ENCODE data around the gene PKN1.
"Not testable (repeated sequence)": the region's sequence is repeated elsewhere in the genome, so short reads cannot be mapped to it uniquely, and the experiment has no call there.

PKN1 gene

DNA sequence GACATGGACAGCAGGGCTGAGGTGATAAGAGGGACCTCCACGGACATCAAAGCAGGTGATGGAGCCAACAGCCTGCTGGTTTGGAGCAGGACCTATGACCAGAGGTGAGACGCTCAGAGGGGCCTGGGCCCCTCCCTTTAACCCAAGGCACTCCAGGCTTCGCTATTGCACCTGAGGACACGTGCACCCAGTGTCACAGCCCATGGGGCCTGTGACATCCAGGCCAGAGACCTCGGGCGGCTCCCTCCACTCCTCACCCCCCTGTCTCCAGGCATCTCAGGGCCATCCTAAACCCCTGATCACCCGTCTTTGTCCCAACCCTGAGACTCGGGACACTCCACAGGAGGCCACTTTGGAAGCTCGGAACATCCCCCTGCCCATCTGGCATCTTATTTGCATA, 38.9 kb upstream of the PKN1 start:
- Histone ChIP-seq H3K27me3 (ENCODE audit: insufficient read depth, poor library complexity, severe bottlenecking) (no peaks in the 10 kb centered on the region), H3K4me3 (replicated peaks; ENCODE audit: insufficient read depth, low read length) (no peak overlapping the region), H3K27ac (replicated peaks) (no peak overlapping the region)
- DNase-seq (ENCODE audit: low read depth in 1 of 2, low spot score in 1 of 2) = no peak
- TF ChIP-seq, protein P1, sequence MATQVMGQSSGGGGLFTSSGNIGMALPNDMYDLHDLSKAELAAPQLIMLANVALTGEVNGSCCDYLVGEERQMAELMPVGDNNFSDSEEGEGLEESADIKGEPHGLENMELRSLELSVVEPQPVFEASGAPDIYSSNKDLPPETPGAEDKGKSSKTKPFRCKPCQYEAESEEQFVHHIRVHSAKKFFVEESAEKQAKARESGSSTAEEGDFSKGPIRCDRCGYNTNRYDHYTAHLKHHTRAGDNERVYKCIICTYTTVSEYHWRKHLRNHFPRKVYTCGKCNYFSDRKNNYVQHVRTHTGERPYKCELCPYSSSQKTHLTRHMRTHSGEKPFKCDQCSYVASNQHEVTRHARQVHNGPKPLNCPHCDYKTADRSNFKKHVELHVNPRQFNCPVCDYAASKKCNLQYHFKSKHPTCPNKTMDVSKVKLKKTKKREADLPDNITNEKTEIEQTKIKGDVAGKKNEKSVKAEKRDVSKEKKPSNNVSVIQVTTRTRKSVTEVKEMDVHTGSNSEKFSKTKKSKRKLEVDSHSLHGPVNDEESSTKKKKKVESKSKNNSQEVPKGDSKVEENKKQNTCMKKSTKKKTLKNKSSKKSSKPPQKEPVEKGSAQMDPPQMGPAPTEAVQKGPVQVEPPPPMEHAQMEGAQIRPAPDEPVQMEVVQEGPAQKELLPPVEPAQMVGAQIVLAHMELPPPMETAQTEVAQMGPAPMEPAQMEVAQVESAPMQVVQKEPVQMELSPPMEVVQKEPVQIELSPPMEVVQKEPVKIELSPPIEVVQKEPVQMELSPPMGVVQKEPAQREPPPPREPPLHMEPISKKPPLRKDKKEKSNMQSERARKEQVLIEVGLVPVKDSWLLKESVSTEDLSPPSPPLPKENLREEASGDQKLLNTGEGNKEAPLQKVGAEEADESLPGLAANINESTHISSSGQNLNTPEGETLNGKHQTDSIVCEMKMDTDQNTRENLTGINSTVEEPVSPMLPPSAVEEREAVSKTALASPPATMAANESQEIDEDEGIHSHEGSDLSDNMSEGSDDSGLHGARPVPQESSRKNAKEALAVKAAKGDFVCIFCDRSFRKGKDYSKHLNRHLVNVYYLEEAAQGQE (IDR thresholded peaks at IDR 0.05; ENCODE audit: insufficient replicate concordance, low read depth) = no peak
- TF ChIP-seq POLR2AphosphoS5 (IDR thresholded peaks at IDR 0.05; ENCODE audit: low read depth) (no peak), SPI1 (IDR thresholded peaks at IDR 0.05; ENCODE audit: borderline replicate concordance, low read depth) (no peak), GABPA (IDR thresholded peaks at IDR 0.05; ENCODE audit: low read depth) (no peak)
- TF ChIP-seq, protein P2, sequence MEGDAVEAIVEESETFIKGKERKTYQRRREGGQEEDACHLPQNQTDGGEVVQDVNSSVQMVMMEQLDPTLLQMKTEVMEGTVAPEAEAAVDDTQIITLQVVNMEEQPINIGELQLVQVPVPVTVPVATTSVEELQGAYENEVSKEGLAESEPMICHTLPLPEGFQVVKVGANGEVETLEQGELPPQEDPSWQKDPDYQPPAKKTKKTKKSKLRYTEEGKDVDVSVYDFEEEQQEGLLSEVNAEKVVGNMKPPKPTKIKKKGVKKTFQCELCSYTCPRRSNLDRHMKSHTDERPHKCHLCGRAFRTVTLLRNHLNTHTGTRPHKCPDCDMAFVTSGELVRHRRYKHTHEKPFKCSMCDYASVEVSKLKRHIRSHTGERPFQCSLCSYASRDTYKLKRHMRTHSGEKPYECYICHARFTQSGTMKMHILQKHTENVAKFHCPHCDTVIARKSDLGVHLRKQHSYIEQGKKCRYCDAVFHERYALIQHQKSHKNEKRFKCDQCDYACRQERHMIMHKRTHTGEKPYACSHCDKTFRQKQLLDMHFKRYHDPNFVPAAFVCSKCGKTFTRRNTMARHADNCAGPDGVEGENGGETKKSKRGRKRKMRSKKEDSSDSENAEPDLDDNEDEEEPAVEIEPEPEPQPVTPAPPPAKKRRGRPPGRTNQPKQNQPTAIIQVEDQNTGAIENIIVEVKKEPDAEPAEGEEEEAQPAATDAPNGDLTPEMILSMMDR (IDR thresholded peaks at IDR 0.05; ENCODE audit: insufficient read depth, low read length) = no peak

DNA sequence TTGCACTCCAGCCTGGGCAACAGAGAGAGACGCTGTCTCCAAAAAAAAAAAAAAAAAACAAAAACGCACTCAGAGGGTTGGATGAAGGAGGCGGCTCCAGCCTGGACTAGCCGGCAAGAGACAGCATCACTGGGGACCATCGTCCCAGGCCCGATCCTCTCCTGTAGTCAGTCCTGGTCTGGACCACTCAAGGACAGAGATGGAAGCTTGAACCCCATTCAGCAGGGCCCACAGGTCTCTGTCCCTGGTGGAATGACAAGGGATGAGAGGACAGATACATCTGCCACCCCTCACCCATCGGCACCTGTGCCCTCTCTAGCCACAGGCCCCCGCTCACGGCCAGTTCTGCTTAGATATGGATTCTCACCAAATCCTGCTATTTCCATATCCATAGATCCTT, 37.8 kb upstream of the PKN1 start:
- Histone ChIP-seq H3K27me3 (ENCODE audit: insufficient read depth, poor library complexity, severe bottlenecking) (no peaks in the 10 kb centered on the region), H3K4me3 (replicated peaks; ENCODE audit: insufficient read depth, low read length) (no peak overlapping the region), H3K27ac (replicated peaks) (no peak overlapping the region)
- DNase-seq (ENCODE audit: low read depth in 1 of 2, low spot score in 1 of 2) = no peak
- TF ChIP-seq, protein P1 (IDR thresholded peaks at IDR 0.05; ENCODE audit: insufficient replicate concordance, low read depth) = no peak
- TF ChIP-seq SPI1 (IDR thresholded peaks at IDR 0.05; ENCODE audit: borderline replicate concordance, low read depth) = no peak
- TF ChIP-seq, protein P2 (IDR thresholded peaks at IDR 0.05; ENCODE audit: insufficient read depth, low read length) = no peak
- no peak for TF ChIP-seq GABPA (IDR thresholded peaks at IDR 0.05; ENCODE audit: low read depth)
- no peak; the same call in 1 of the 2 replicates for TF ChIP-seq POLR2AphosphoS5 (IDR thresholded peaks at IDR 0.05; ENCODE audit: low read depth)

DNA sequence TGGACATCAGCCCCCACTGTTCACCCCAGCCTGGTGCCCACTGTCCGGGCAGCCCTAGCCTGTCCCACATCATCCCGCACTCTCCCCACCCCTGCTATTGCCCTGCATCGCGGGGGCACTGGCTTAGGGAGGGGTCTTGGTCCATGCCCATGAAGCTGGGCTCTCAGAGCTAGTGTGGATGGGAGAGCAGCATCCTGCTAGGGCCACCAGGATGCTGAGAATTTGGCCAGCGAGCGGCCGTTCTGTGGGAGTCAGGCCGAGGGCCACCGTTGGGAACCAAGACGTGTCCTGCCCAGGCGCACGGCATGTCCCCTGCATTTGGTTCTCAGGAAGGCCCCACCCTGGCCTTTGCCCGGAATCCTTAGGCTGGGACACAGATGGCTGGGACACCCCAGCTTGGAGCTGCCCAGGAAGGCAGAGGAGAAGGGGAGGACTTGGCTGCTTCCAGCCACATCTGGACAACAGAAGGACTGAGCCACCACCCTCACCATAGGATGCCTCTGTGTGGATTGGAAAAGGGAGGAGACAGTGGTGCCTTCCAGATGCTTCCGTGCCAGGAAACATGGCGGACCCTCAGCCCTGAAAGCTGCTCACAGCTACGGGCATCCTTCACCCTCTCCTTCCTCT, 37.3 kb upstream of the PKN1 start:
- no peak overlapping the region for H3K4me3 ChIP-seq (replicated peaks; ENCODE audit: insufficient read depth, low read length)
- H3K27ac ChIP-seq (replicated peaks) = no peak overlapping the region
- no peak for DNase-seq (ENCODE audit: low read depth in 1 of 2, low spot score in 1 of 2)
- TF ChIP-seq POLR2AphosphoS5 (IDR thresholded peaks at IDR 0.05; ENCODE audit: low read depth) = peak; percentile 53
- TF ChIP-seq, protein P1 (IDR thresholded peaks at IDR 0.05; ENCODE audit: insufficient replicate concordance, low read depth) = no peak
- no peak for TF ChIP-seq SPI1 (IDR thresholded peaks at IDR 0.05; ENCODE audit: borderline replicate concordance, low read depth)
- no peak for TF ChIP-seq GABPA (IDR thresholded peaks at IDR 0.05; ENCODE audit: low read depth)
- TF ChIP-seq, protein P2 (IDR thresholded peaks at IDR 0.05; ENCODE audit: insufficient read depth, low read length) = no peak
- no peaks in the 10 kb centered on the region for H3K27me3 ChIP-seq (ENCODE audit: insufficient read depth, poor library complexity, severe bottlenecking)

DNA sequence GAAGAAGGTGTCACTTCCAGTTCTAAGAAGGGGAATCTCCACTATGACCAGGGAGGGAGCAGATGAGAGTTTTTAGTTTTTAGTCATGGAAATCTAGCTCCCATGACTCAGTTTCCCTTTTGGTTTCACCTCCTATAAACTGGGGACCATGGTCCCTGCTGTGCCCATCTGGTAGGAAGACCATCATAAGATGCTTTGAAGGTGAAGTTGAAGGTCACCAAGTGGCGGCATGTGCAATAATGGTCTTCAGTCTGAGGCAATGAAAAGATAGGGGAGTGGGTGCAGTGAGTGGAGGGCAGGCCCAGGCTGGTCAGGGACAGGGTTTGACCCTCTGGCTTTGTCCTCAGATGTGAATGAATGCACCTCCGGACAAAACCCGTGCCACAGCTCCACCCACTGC, 36.4 kb upstream of the PKN1 start:
- H3K27me3 ChIP-seq (ENCODE audit: insufficient read depth, poor library complexity, severe bottlenecking); H3K27ac ChIP-seq (replicated peaks); DNase-seq (ENCODE audit: low read depth in 1 of 2, low spot score in 1 of 2); H3K4me3 ChIP-seq (replicated peaks; ENCODE audit: insufficient read depth, low read length): not testable (repeated sequence)

DNA sequence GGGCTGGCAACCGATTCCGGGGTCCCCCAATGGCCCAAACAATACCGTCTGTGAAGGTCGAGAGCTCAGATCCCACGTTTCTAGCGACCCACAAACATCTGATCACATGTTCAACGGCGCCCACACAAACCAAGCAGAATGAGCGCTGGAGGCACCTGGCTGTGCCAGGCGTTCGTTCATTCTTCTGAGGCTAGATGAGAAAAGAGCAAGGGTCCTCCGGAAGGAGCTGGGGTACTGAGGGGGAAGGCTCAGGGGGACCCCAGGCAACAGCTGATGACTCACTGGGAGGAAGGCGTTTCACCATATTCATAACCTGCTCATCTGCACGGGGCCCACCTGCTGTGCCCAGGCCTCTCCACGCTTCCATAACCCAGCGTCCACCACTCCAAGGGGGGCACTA, 35.9 kb upstream of the PKN1 start:
- H3K27me3 ChIP-seq (ENCODE audit: insufficient read depth, poor library complexity, severe bottlenecking); DNase-seq (ENCODE audit: low read depth in 1 of 2, low spot score in 1 of 2); H3K4me3 ChIP-seq (replicated peaks; ENCODE audit: insufficient read depth, low read length); H3K27ac ChIP-seq (replicated peaks): not testable (repeated sequence)

All from HL-60 (cell line).